GM23248 (cell line): Measurements from ENCODE around the gene CARD10. TPM values are rescaled to one million over a fixed set of nuclear protein-coding genes. Genes with fewer than 3 reads are reported as not detected.

Experiments
- DNase-seq: peaks from one replicate; pipeline ENCODE4 v3.0.0-alpha.2; 2015
- H2AFZ ChIP-seq: fragments of 200-600 bp; sonication (generic); 2 replicates; pipeline ENCODE4 v1.6.1; 2016; ENCODE audit warnings: antibody characterized with exemption
- H3F3A ChIP-seq: fragments of 200-600 bp; sonication (generic); 2 replicates; pipeline ENCODE4 v1.6.1; 2016; ENCODE audit warnings: mild to moderate bottlenecking, antibody characterized with exemption, mixed run types; ENCODE audit not compliant: insufficient read depth
- H3K27ac ChIP-seq: fragments of 200-600 bp; sonication (generic); 2 replicates; pipeline ENCODE4 v1.5.1; 2016; ENCODE audit warnings: mild to moderate bottlenecking
- H3K27me3 ChIP-seq: fragments of 200-600 bp; sonication (generic); replicated peaks from 2 replicates; pipeline ENCODE4 v1.6.1; 2016; ENCODE audit warnings: mild to moderate bottlenecking; ENCODE audit not compliant: insufficient read depth
- H3K36me3 ChIP-seq: fragments of 200-600 bp; sonication (generic); 2 replicates; pipeline ENCODE4 v1.6.1; 2016; ENCODE audit warnings: low read depth, mild to moderate bottlenecking
- H3K4me1 ChIP-seq: fragments of 200-600 bp; sonication (generic); 2 replicates; pipeline ENCODE4 v1.6.1; 2016; ENCODE audit warnings: mild to moderate bottlenecking; ENCODE audit not compliant: insufficient read depth
- H3K4me2 ChIP-seq: fragments of 200-600 bp; sonication (generic); one replicate; pipeline ENCODE4 v1.6.1; 2016; ENCODE audit warnings: mild to moderate bottlenecking; ENCODE audit not compliant: unreplicated experiment
- H3K4me3 ChIP-seq: fragments of 200-600 bp; sonication (generic); 2 replicates; pipeline ENCODE4 v1.5.1; 2016; ENCODE audit warnings: mild to moderate bottlenecking
- H3K79me2 ChIP-seq: fragments of 200-600 bp; sonication (generic); 2 replicates; pipeline ENCODE4 v1.6.1; 2016; ENCODE audit warnings: mild to moderate bottlenecking; ENCODE audit not compliant: insufficient read depth
- H3K9ac ChIP-seq: fragments of 200-600 bp; sonication (generic); 2 replicates; pipeline ENCODE4 v1.6.1; 2016; ENCODE audit warnings: mild to moderate bottlenecking
- H3K9me2 ChIP-seq: fragments of 200-600 bp; sonication (generic); 2 replicates; pipeline ENCODE4 v1.6.1; 2016; ENCODE audit warnings: mixed run types, mild to moderate bottlenecking, moderate library complexity; ENCODE audit not compliant: insufficient read depth
- H3K9me3 ChIP-seq: fragments of 200-600 bp; sonication (generic); one replicate; pipeline ENCODE4 v1.6.1; 2017; ENCODE audit warnings: low read depth
- H4K20me1 ChIP-seq: fragments of 200-600 bp; sonication (generic); 2 replicates; pipeline ENCODE4 v1.6.0; 2016; ENCODE audit not compliant: insufficient read depth
- EZH2 ChIP-seq: fragments of 200-600 bp; sonication (generic); IDR thresholded peaks from 2 replicates; pipeline ENCODE4 v1.6.1; 2018; ENCODE audit warnings: antibody characterized with exemption, mild to moderate bottlenecking; ENCODE audit not compliant: insufficient read depth, poor library complexity, severe bottlenecking
- EZH2phosphoT487 ChIP-seq: fragments of 200-600 bp; sonication (generic); IDR thresholded peaks from 2 replicates; pipeline ENCODE4 v1.6.1; 2018; ENCODE audit warnings: antibody characterized with exemption, moderate library complexity, mild to moderate bottlenecking, low read depth; ENCODE audit not compliant: insufficient read depth
- WGBS, 2 experiments: methylation state at CpG; one replicate each; pipeline ENCODE4 v1.1.6; 2015 to 2017; ENCODE audit warnings: low lambda C conversion rate in 2 of 2, low coverage in 1 of 2; ENCODE audit errors: missing lambda C conversion rate in 2 of 2; 5-methylcytosine and 5-hydroxymethylcytosine counted together
- in situ Hi-C: fragments of 300-500 bp; cut with MboI; formaldehyde crosslinking; loops from 2 replicates; pipeline ENCODE4 v1.15.0; 2020
- polyA plus RNA-seq: library from polyadenylated mRNA; unstranded; fragments of >200 nt; fragmentation: Nextera tagmentation; extraction: Ambion mirVana; gene quantifications from 2 replicates; pipeline ENCODE4 v1.2.1, GENCODE V29; 2016
- total RNA-seq: library from RNA; depleted of rRNA; stranded (reverse); fragments of >200 nt; shearing (Covaris generic); gene quantifications from 2 replicates; pipeline ENCODE4 v1.2.3, GENCODE V29; 2014

CARD10 gene
- total and polyA plus RNA-seq, 2 experiments from 2014 or later, result 2.8 to 4.4 TPM

- Histone ChIP-seq H2AFZ (no peak overlapping the region), H3K9ac (no peak overlapping the region), H3K4me3 (no peak overlapping the region), H3K4me2 (no peak overlapping the region), H3K9me3 (no peaks in the 10 kb centered on the region), H3K9me2 (no peaks in the 10 kb centered on the region), H3K4me1 (peaks cover 2% of the 10 kb centered on the region; the same call in 1 of the 2 replicates), H3K27ac (no peak overlapping the region), H4K20me1 (no peaks in the 10 kb centered on the region), H3K79me2 (no peaks in the 10 kb centered on the region), H3F3A (no peaks in the 10 kb centered on the region), H3K36me3 (no peaks in the 10 kb centered on the region), H3K27me3 (no peaks in the 10 kb centered on the region)
- in situ Hi-C loops, result loop anchor here (10.0 kb wide), 1 partner anchor 135 kb away; no protein-coding TSS in a partner anchor
- TF ChIP-seq EZH2 (no peak), EZH2phosphoT487 (no peak)
- no peak for DNase-seq
- WGBS, 2 experiments, result 31 to 33% methylated on average over 15 of the region's 15 CpGs
These were observed 69.7 kb downstream of the CARD10 start for GRCh38 chr22:37449331-37450001.

GRCh38 chr22:37448516-37449127, 70.6 kb downstream of the CARD10 start:
- no peaks in the 10 kb centered on the region for H3K9me2 ChIP-seq
- no peak overlapping the region for H3K9ac ChIP-seq
- TF ChIP-seq EZH2phosphoT487, result no peak
- no peak for DNase-seq
- no peaks in the 10 kb centered on the region for H3K9me3 ChIP-seq
- H3F3A ChIP-seq, result no peaks in the 10 kb centered on the region
- in situ Hi-C loops, result no loop called here
- H3K79me2 ChIP-seq, result no peaks in the 10 kb centered on the region
- H3K36me3 ChIP-seq, result no peaks in the 10 kb centered on the region
- no peak overlapping the region for H3K27ac ChIP-seq
- no peak overlapping the region for H2AFZ ChIP-seq
- no peaks in the 10 kb centered on the region for H3K27me3 ChIP-seq
- H3K4me2 ChIP-seq, result no peak overlapping the region
- 60 to 63% methylated on average over 17 to 18 of the region's 18 CpGs for WGBS, 2 experiments
- H3K4me1 ChIP-seq, result no peaks in the 10 kb centered on the region
- no peaks in the 10 kb centered on the region for H4K20me1 ChIP-seq
- no peak overlapping the region for H3K4me3 ChIP-seq

GRCh38 chr22:37445501-37445900, 73.7 kb downstream of the CARD10 start:
- Histone ChIP-seq H3K4me2 (no peak overlapping the region), H2AFZ (no peak overlapping the region), H3K27ac (no peak overlapping the region), H3K4me3 (no peak overlapping the region), H3K9ac (no peak overlapping the region), H3K79me2 (no peaks in the 10 kb centered on the region), H3K36me3 (no peaks in the 10 kb centered on the region), H4K20me1 (no peaks in the 10 kb centered on the region), H3K27me3 (no peaks in the 10 kb centered on the region), H3K9me2 (no peaks in the 10 kb centered on the region), H3K4me1 (no peaks in the 10 kb centered on the region), H3F3A (no peaks in the 10 kb centered on the region), H3K9me3 (no peaks in the 10 kb centered on the region)
- TF ChIP-seq EZH2 (no peak), EZH2phosphoT487 (no peak)
- in situ Hi-C loops, result no loop called here
- DNase-seq, result no peak
- WGBS, 2 experiments, result 88 to 92% methylated on average over 9 of the region's 9 CpGs

- Histone ChIP-seq H3K9me3 (no peaks in the 10 kb centered on the region), H3K36me3 (no peaks in the 10 kb centered on the region), H3F3A (no peaks in the 10 kb centered on the region), H3K9me2 (no peaks in the 10 kb centered on the region), H3K27me3 (peaks cover 1% of the 10 kb centered on the region; the same call in 1 of the 2 replicates), H3K9ac (no peak overlapping the region), H3K27ac (no peak overlapping the region), H3K79me2 (no peaks in the 10 kb centered on the region), H4K20me1 (no peaks in the 10 kb centered on the region), H2AFZ (no peak overlapping the region), H3K4me1 (no peaks in the 10 kb centered on the region), H3K4me2 (no peak overlapping the region), H3K4me3 (no peak overlapping the region)
- 62 to 64% methylated on average over 7 of the region's 7 CpGs for WGBS, 2 experiments
- in situ Hi-C loops, result no loop called here
- TF ChIP-seq EZH2 (no peak), EZH2phosphoT487 (no peak)
- DNase-seq, result no peak
These were observed 75.2 kb downstream of the CARD10 start for GRCh38 chr22:37443977-37444376.
